HG02798 (cell line): ENCODE data around the gene TNMD.
A peak's percentile ranks its signal among the peaks of the same experiment; 100 is the strongest.
"Not testable (repeated sequence)": the region's sequence is repeated elsewhere in the genome, so short reads cannot be mapped to it uniquely, and the experiment has no call there.

Source experiments
- ATAC-seq: cut with Tn5 transposase; IDR thresholded peaks from one replicate; pipeline ENCODE4 v1.9.1; 2021; ENCODE audit warnings: mild to moderate bottlenecking; ENCODE audit not compliant: unreplicated experiment, poor library complexity

The TNMD gene

GRCh38 chrX:100584611-100585010, at the start of gene TNMD:
Gene TNMD, plus strand, starts transcription at chrX:100584936. Its CDS starts 83 bp downstream, at chrX:100585019.
- ATAC-seq, result no peak

- not testable (repeated sequence) for ATAC-seq
Observed at GRCh38 chrX:100565534-100565933, 19.2 kb upstream of the TNMD start.

GRCh38 chrX:100586747-100587146, 2.0 kb downstream of the TNMD start:
- ATAC-seq, result no peak

GRCh38 chrX:100587861-100588260, 3.1 kb downstream of the TNMD start:
- ATAC-seq, result no peak

GRCh38 chrX:100591256-100592051, 6.7 kb downstream of the TNMD start:
- ATAC-seq, result no peak

GRCh38 chrX:100593126-100593525, 8.4 kb downstream of the TNMD start:
- no peak for ATAC-seq

- ATAC-seq, result no peak
Observed at GRCh38 chrX:100593581-100593980, 8.8 kb downstream of the TNMD start.

- ATAC-seq, result no peak
Observed at GRCh38 chrX:100596601-100597000, 11.9 kb downstream of the TNMD start.

GRCh38 chrX:100599456-100599855, 14.7 kb downstream of the TNMD start:
- ATAC-seq, result no peak

- no peak for ATAC-seq
Observed at GRCh38 chrX:100600340-100600739, 15.6 kb downstream of the TNMD start.

- ATAC-seq, result no peak
Observed at GRCh38 chrX:100600758-100601157, 16.0 kb downstream of the TNMD start.

GRCh38 chrX:100606753-100607152, 22.0 kb downstream of the TNMD start:
- ATAC-seq, result no peak

- ATAC-seq, result no peak
Observed at GRCh38 chrX:100609591-100609990, 24.9 kb downstream of the TNMD start.

- ATAC-seq, result no peak
Observed at GRCh38 chrX:100611951-100612350, 27.2 kb downstream of the TNMD start.

- ATAC-seq, result peak; percentile 93
Observed at GRCh38 chrX:100615005-100615404, 30.3 kb downstream of the TNMD start.

GRCh38 chrX:100623001-100623400, 38.3 kb downstream of the TNMD start:
- no peak for ATAC-seq

GRCh38 chrX:100625985-100626491, 41.3 kb downstream of the TNMD start:
- peak; percentile 92 for ATAC-seq

- ATAC-seq, result no peak
Observed at GRCh38 chrX:100635040-100635439, 50.3 kb downstream of the TNMD start.

- ATAC-seq, result no peak
Observed at GRCh38 chrX:100635989-100636320, 51.2 kb downstream of the TNMD start.

GRCh38 chrX:100636321-100636991, 51.7 kb downstream of the TNMD start, which contains the start of gene TSPAN6:
Gene TSPAN6, minus strand, starts transcription at chrX:100636806. Its CDS starts 112 bp downstream, at chrX:100636694.
- ATAC-seq, result peak; percentile 91

GRCh38 chrX:100642290-100642689, 57.6 kb downstream of the TNMD start:
- no peak for ATAC-seq
